Measurements from ENCODE around the gene ICOSLG. TPM values are rescaled to one million over a fixed set of nuclear protein-coding genes. Genes with fewer than 3 reads are reported as not detected.
"Not testable (repeated sequence)": the region's sequence is repeated elsewhere in the genome, so short reads cannot be mapped to it uniquely, and the experiment has no call there.

Gene ICOSLG
- total and polyA plus RNA-seq, 5 experiments from 2014 or later, result 0.19 to 5.8 (median 1.7) TPM

- POLR2A ChIA-PET, H3K27me3 Mint-ChIP-seq, DNase-seq, H3K27ac Mint-ChIP-seq, H3K4me3 Mint-ChIP-seq, ATAC-seq, H3K9me3 Mint-ChIP-seq, H3K36me3 Mint-ChIP-seq, H3K4me1 Mint-ChIP-seq: not testable (repeated sequence)
Measured at GRCh38 chr21:44202590-44203299, 38.0 kb downstream of the ICOSLG start.

GRCh38 chr21:44199997-44200396 is 40.7 kb downstream of the ICOSLG start:
- H3K36me3 Mint-ChIP-seq, POLR2A ChIA-PET, H3K9me3 Mint-ChIP-seq, DNase-seq, H3K4me1 Mint-ChIP-seq, H3K27me3 Mint-ChIP-seq, H3K4me3 Mint-ChIP-seq, ATAC-seq: not testable (repeated sequence)
- peak overlapping the region in 1 of 10 donors; percentile 57 for H3K27ac Mint-ChIP-seq

GRCh38 chr21:44199448-44199847 is 41.3 kb downstream of the ICOSLG start:
- POLR2A ChIA-PET, result no interaction called here
- no peaks in the 10 kb centered on the region for H3K9me3 Mint-ChIP-seq
- H3K36me3 Mint-ChIP-seq, result no peaks in the 10 kb centered on the region
- H3K4me1 Mint-ChIP-seq, result peaks cover 0 to 4% (median 0%) of the 10 kb centered on the region in 4 donors
- H3K27ac Mint-ChIP-seq, result peak overlapping the region in 2 of 10 donors; percentile 24 to 52
- DNase-seq, result no peak
- no peak overlapping the region for H3K4me3 Mint-ChIP-seq
- ATAC-seq, result no peak
- no peaks in the 10 kb centered on the region for H3K27me3 Mint-ChIP-seq

DNA sequence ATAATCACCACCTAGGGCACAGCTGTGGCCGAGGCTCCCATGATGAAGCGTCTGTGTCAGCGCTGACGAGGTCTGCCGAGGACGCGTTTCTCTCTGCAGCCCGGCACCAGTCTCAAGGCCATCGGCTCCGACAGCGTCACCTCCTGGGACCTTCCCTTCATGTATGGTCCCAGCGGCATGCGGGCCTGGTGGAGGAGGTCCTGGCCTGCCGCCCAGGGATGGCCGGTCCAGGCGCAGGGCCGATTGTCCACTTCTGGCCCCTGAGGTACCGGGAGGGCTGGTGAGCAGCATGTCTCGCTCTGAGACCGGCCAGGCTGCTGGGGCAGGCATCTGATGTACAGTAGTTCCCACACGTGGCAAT is 43.6 kb downstream of the ICOSLG start:
- H3K27me3 Mint-ChIP-seq, H3K4me3 Mint-ChIP-seq, H3K27ac Mint-ChIP-seq, H3K36me3 Mint-ChIP-seq, ATAC-seq, H3K4me1 Mint-ChIP-seq, H3K9me3 Mint-ChIP-seq, POLR2A ChIA-PET: not testable (repeated sequence)
- DNase-seq, result peak in 1 of 10 donors; percentile 11

- H3K4me3 Mint-ChIP-seq, POLR2A ChIA-PET, H3K9me3 Mint-ChIP-seq, H3K36me3 Mint-ChIP-seq, H3K4me1 Mint-ChIP-seq, H3K27me3 Mint-ChIP-seq: not testable (repeated sequence)
- H3K27ac Mint-ChIP-seq, result peak overlapping the region in 1 of 10 donors; percentile 69
- DNase-seq, result peak in 7 of 10 donors; percentile 37 to 85 (median 70)
- ATAC-seq, result peak; percentile 96 to 98
Measured at GRCh38 chr21:44196212-44197155, 44.3 kb downstream of the ICOSLG start.

DNA sequence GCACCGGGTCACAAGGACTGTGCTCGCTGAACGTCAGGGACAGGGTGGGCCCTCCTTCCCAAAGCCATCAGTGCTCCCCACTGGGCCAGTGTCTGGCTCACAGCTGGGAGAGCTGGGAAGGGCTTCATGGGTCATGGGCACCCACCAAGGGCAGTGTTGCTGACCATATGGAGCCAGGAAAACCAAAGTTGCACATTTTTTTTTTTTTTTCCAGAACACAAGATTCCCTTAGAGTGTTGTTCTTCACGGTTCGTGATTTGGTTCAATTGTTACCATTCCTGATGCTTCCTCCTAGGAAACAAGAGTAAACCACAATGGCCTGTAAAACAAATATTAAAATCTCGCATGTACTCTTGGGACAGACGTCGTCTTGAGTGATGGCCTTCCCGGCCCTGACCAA is 45.9 kb downstream of the ICOSLG start:
- ATAC-seq, H3K4me1 Mint-ChIP-seq, H3K9me3 Mint-ChIP-seq, H3K27me3 Mint-ChIP-seq, H3K27ac Mint-ChIP-seq, H3K4me3 Mint-ChIP-seq, DNase-seq, POLR2A ChIA-PET, H3K36me3 Mint-ChIP-seq: not testable (repeated sequence)

DNA sequence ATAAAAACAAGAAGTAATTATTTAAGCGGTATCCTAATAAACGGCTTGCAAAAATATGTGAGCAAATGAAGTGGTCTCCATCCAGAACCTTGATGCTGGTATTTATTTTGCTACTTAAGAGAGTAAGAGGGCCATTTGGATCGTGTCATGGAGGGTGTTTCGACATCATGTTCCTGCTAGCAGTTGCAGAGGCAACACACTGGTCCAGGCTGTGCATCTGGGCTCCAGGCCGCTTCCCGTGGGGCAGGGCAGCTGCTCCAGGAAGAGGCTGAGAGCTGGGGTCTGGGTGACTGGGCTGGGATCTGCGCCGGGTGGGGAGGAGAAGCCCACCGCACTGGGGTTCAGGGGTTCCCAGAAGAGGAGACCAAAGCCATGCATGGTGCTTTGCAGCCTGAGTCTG is 46.3 kb downstream of the ICOSLG start:
- H3K36me3 Mint-ChIP-seq, ATAC-seq, H3K9me3 Mint-ChIP-seq, H3K27me3 Mint-ChIP-seq, POLR2A ChIA-PET, H3K4me3 Mint-ChIP-seq, H3K4me1 Mint-ChIP-seq, DNase-seq, H3K27ac Mint-ChIP-seq: not testable (repeated sequence)

DNA sequence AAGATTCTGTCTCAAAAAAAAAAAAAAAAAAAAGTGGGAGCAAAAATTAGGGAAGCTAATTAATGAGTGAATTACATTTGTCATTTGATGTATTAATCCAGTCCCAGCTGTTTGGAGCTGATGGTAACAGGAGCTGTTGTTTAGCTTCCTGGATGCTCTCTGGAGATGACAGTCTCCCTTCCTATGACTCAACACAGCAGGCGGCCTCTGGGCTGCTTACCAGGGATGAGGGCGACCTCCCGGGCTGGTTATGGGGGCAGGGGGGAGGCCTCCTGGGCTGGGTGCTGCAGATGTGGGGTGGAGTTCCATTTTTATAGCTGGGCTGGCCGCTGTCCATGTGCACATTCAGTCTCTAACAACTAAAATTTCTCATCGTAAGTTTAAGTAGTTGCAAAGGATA is 47.6 kb downstream of the ICOSLG start:
- H3K36me3 Mint-ChIP-seq, DNase-seq, H3K9me3 Mint-ChIP-seq, H3K4me1 Mint-ChIP-seq, H3K27me3 Mint-ChIP-seq, H3K4me3 Mint-ChIP-seq, ATAC-seq, H3K27ac Mint-ChIP-seq, POLR2A ChIA-PET: not testable (repeated sequence)

DNA sequence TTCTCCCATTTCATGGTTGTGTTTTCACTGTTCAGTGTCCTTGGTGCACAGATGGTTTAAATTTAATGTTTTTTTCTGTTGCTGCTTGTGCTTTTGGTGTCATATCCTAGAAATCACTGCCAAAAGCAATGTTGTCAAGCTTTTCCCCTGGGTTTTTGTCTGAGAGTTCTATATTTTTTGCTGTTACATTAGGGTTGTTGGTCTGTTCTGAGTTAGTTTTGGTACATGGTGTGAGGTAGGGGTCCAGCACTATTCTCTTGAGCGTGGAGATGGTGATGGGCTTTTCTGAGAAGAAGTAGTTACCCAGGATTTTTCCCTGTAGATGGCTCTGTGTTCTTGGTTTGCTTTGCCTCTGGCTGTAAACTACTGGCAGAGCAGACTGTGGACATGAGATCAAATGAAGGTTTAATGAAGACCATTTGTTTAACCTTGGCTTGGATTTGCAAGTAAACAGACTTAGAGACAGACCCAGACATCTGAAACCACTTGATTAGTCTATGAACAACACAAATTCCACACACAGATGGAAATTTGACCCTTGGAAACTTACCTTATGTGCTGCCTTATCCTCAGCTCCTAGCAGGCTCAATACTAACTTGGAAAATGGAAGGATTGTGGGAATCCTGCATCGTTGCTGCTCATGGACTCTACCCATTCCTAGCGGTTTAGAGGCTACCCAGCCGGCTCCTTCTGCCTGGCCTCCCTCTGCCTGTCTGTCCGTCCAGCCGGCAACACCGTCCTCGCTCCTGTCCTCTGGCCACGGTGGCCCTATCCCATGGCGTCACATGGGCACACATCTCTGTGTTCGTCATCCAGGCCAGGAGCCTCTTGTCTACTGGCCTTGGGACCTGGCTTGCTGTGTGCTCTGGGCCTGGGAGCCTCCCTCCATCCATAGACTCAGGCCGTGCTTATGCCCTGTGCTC is 50.1 kb downstream of the ICOSLG start:
- H3K4me1 Mint-ChIP-seq, POLR2A ChIA-PET, ATAC-seq, H3K4me3 Mint-ChIP-seq, DNase-seq, H3K27me3 Mint-ChIP-seq, H3K27ac Mint-ChIP-seq, H3K9me3 Mint-ChIP-seq, H3K36me3 Mint-ChIP-seq: not testable (repeated sequence)

DNA sequence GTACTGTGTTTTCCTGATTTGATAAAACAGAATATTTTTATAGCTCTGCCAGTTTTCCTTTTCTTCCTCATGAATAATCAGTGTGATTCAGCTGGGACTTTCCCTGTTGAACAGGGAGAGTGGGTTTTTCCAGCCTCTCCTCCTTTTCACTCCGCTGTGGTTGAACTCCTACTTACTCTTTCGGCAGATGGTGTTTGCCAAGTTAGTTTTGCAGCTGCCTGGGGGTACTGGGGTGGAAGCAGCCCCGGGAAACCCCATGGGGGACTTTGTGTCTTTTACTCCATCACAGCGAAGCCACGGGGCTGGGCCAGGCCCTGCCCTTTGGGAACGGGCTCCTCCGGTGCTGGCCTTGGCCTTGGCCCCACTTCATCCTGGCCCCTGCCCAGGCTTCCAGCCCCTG is 55.9 kb downstream of the ICOSLG start:
- H3K27me3 Mint-ChIP-seq, H3K9me3 Mint-ChIP-seq, H3K4me3 Mint-ChIP-seq, H3K36me3 Mint-ChIP-seq, H3K4me1 Mint-ChIP-seq, H3K27ac Mint-ChIP-seq, ATAC-seq, DNase-seq, POLR2A ChIA-PET: not testable (repeated sequence)

DNA sequence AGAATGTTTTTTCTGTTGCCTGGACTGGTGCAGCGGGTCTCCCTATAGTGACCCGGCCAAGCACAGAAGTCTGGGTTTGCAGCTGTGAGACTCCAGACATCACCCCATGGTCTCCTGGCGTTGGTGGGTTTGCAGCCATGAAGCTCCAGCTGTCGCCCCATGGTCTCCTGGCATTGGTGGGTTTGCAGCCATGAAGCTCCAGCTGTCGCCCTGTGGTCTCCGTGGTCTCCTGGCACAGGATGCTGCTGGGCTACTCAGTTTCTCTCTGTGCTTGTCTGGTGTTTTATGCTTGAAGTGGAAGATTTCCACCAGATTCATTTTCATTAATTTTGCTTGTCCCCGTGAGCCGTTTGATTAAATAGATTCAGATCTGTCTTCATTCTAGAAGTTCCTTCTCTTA is 58.5 kb downstream of the ICOSLG start:
- DNase-seq, H3K4me3 Mint-ChIP-seq, H3K4me1 Mint-ChIP-seq, H3K36me3 Mint-ChIP-seq, H3K9me3 Mint-ChIP-seq, H3K27me3 Mint-ChIP-seq, POLR2A ChIA-PET, H3K27ac Mint-ChIP-seq, ATAC-seq: not testable (repeated sequence)

DNA sequence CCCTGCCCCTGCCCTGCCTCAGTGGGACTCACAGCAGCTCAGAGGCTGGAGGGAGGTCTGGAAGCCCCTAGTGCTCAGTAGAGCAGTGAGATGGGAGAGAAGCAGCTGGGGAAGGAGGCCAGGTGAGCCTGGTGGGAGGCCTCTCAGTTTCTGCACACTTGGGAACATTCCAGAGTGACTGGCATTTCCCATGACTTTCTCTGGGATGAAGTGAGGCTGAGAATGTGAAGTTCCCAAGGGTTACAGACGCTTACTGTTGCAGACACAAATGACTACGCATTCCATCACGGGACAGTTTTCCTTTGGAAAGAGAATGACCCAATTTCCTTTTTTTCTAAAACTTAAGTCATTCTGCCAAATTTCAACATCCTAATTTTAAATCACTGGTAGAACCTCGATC is 59.2 kb downstream of the ICOSLG start:
- POLR2A ChIA-PET, H3K4me1 Mint-ChIP-seq, H3K36me3 Mint-ChIP-seq, H3K4me3 Mint-ChIP-seq, ATAC-seq, H3K27me3 Mint-ChIP-seq, DNase-seq, H3K27ac Mint-ChIP-seq, H3K9me3 Mint-ChIP-seq: not testable (repeated sequence)

DNA sequence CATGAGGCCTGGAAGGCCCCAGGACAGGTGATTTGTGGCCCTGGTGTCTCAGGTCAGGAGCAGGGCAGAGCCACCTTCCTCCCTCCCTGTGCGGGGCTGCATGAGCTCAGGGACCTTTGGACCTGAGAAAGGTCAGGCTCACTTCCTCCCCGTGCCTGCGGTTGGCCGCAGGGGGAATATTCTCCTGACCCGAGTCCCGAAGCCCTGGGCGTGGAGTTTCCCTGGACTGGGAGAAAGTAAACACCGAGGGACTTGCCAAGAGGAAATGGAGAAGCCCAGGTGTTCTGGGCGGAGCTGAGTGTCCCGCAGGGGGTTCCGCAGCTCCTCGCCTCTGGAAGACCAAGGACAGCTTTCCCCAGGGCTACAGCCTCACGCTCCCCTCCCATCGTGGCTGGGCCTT is 64.6 kb downstream of the ICOSLG start:
- H3K9me3 Mint-ChIP-seq, H3K4me3 Mint-ChIP-seq, H3K27ac Mint-ChIP-seq, H3K4me1 Mint-ChIP-seq, DNase-seq, H3K36me3 Mint-ChIP-seq, POLR2A ChIA-PET, ATAC-seq, H3K27me3 Mint-ChIP-seq: not testable (repeated sequence)

Data from naive thymus-derived CD8-positive, alpha-beta T cell (primary cell).